Activated CD4-positive, alpha-beta T cell treated with anti-CD3 and anti-CD28 coated beads for 36 hours (primary cell): Measurements from ENCODE around the gene COTL1. TPM values are rescaled to one million over a fixed set of nuclear protein-coding genes. Genes with fewer than 3 reads are reported as not detected.

ENCODE experiments used
- ATAC-seq: fragments of 200-7000 bp; cut with Tn5 transposase; one replicate; pipeline ENCODE4 v1.10.0; 2021; ENCODE audit warnings: mild to moderate bottlenecking, moderate library complexity
- CTCF ChIA-PET: fragments of 350-600 bp; sonication (Branson Sonifier 250); formaldehyde crosslinking; loops from one replicate; lab custom pipeline; 2021; ENCODE audit warnings: antibody characterized with exemption; lab: Charles Lee
- POLR2A ChIA-PET: fragments of 350-600 bp; sonication (Branson Sonifier 250); formaldehyde crosslinking; loops from one replicate; lab custom pipeline; 2021; ENCODE audit warnings: antibody characterized with exemption, inconsistent platforms; lab: Charles Lee
- DNase-seq: peaks from one replicate; pipeline ENCODE4 v3.0.0-alpha.2; 2020
- H3K27ac Mint-ChIP-seq: one replicate; pipeline ENCODE4 v1.8.0; 2021; ENCODE audit warnings: mixed read lengths
- H3K27me3 Mint-ChIP-seq: one replicate; pipeline ENCODE4 v1.8.0; 2021; ENCODE audit warnings: mixed read lengths
- H3K36me3 Mint-ChIP-seq: one replicate; pipeline ENCODE4 v1.8.0; 2021; ENCODE audit warnings: low read depth, mixed read lengths
- H3K4me1 Mint-ChIP-seq: one replicate; pipeline ENCODE4 v1.8.0; 2021; ENCODE audit warnings: mixed read lengths
- H3K4me3 Mint-ChIP-seq: one replicate; pipeline ENCODE4 v1.8.0; 2021; ENCODE audit warnings: mild to moderate bottlenecking, moderate library complexity, mixed read lengths
- H3K9me3 Mint-ChIP-seq: one replicate; pipeline ENCODE4 v1.8.0; 2021; ENCODE audit warnings: low read depth, mixed read lengths
- intact Hi-C, 2 experiments: fragments of 100-400 bp; cut with DNase I in 1 of 2; cut with micrococcal nuclease in 1 of 2; formaldehyde crosslinking; loops; one replicate each; pipeline versions ENCODE4 v1.14.2 to v1.15.1; 2022 to 2024; cut with DNase I, micrococcal nuclease
- total RNA-seq, 2 experiments: library from RNA; stranded (reverse); gene quantifications; one replicate each; pipeline ENCODE4 v1.2.3, GENCODE V29; 2021

The COTL1 gene
- total RNA-seq, 2 experiments from 2014 or later = 353 to 384 TPM

DNA sequence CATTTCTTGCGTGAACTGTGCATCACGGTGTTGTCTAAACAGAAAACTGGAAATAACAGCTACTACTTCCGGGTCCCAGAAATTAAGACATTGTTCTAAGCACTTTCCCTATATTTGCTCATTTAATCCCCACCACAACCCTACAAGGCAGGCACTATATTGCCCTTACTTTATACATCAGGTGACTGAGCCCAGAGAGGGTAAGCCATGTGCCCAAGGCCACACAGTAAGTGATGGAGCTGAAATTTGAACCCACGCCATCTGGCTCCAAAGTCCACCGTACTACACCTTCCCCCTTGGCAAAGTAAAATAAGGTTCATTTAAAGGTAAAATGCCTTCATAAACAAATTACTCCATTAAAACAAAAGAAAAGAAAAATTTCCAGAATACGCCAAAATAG is 33.2 kb downstream of the COTL1 start:
- no peak overlapping the region for H3K27ac Mint-ChIP-seq
- intact Hi-C loops = no loop called here
- no peak for DNase-seq
- POLR2A ChIA-PET = interaction anchor here (0.9 kb wide), 1 partner anchor 69 kb away, joined by 3 read pairs; no protein-coding TSS in a partner anchor
- no peak for ATAC-seq
- peaks cover 25% of the 10 kb centered on the region for H3K36me3 Mint-ChIP-seq
- no peaks in the 10 kb centered on the region for H3K9me3 Mint-ChIP-seq
- no peak overlapping the region for H3K4me3 Mint-ChIP-seq
- no peaks in the 10 kb centered on the region for H3K27me3 Mint-ChIP-seq
- CTCF ChIA-PET = interaction anchor here (0.8 to 1.6 kb wide), 4 partner anchors 13 to 141 kb away, joined by 3 to 5 read pairs (median 4); no protein-coding TSS in a partner anchor
- peaks cover 21% of the 10 kb centered on the region for H3K4me1 Mint-ChIP-seq

DNA sequence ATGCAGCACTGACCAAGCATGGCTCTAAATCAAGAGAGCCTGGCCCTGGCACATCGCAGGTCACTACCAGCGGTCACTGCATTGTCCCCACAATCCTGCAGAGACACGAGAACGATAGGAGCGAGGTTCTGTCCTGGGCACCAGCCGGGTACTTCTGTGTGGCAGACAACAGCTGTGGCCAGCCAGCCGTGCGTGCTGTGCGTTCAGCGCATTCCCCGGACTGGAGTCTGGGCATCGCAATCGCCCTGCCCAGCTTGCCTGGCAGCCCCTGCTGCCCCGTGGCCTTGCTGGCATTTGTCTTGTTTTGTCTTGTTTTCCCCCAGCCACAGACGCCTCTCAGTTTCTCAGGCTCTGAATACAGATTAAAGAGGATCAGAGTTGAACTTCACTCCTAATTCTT is 33.9 kb downstream of the COTL1 start:
- ChIA-PET POLR2A (interaction anchor here (0.9 kb wide), 1 partner anchor 69 kb away, joined by 3 read pairs; no protein-coding TSS in a partner anchor), CTCF (interaction anchor here (0.8 to 1.1 kb wide), 2 partner anchors 38 to 142 kb away, joined by 3 to 4 read pairs; no protein-coding TSS in a partner anchor)
- Mint-ChIP-seq H3K4me1 (peaks cover 21% of the 10 kb centered on the region), H3K27ac (no peak overlapping the region), H3K27me3 (no peaks in the 10 kb centered on the region), H3K36me3 (peaks cover 20% of the 10 kb centered on the region), H3K4me3 (no peak overlapping the region), H3K9me3 (no peaks in the 10 kb centered on the region)
- intact Hi-C loops = no loop called here
- ATAC-seq (no peak), DNase-seq (no peak)

DNA sequence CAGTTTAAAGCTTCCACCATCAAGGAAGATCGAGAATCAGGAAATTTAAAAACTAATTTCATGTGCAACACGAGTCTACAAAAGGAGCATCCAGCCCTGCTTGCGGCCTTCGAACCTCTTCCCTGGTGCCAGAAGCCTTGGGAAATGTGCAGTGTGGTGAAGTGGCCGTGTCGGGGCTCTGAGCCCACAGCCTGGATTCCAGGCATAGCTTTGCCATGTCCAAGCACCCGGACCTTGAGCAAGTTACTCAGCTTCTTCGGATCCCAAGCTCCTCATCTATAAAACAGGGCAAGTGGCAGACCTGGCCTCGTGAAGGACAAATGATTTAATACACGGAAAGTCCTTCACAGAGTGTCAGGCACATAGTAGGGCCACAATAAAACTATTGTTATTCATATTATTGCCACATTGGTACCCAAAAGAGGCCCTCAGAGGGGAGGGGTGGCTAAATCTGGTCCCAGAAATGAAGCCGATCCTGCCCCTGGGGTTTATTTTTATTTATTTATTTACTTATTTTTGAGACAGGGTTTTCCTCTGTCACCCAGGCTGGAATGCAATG is 34.8 kb downstream of the COTL1 start:
- Mint-ChIP-seq H3K27ac (no peak overlapping the region), H3K4me3 (no peak overlapping the region), H3K27me3 (no peaks in the 10 kb centered on the region), H3K4me1 (peaks cover 29% of the 10 kb centered on the region), H3K36me3 (peaks cover 17% of the 10 kb centered on the region), H3K9me3 (no peaks in the 10 kb centered on the region)
- ChIA-PET POLR2A (no interaction called here), CTCF (interaction anchor here (0.6 to 1.1 kb wide), 5 partner anchors 16 to 80 kb away, joined by 3 read pairs; no protein-coding TSS in a partner anchor)
- DNase-seq (no peak), ATAC-seq (no peak)
- intact Hi-C loops = no loop called here

DNA sequence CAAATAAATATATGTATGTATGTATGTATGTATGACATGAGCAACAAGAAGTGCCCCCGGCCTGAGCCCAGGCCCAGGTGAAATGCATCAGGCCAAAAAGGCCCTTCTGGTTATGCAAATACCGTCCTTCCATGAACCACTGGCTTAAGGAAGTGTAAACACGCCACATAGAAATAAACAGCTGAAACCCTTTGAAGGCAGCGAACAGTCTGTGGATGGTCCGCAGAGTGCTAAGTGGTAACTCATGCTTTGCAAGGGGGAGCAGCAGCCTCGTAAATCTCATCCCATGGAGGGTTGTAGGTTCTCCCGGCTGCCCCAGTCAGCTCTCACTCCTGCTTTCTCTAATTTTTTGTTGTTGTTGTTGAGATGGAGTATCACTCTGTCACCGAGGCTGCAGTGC is 36.7 kb downstream of the COTL1 start:
- peaks cover 41% of the 10 kb centered on the region for H3K4me1 Mint-ChIP-seq
- ATAC-seq (no peak), DNase-seq (no peak)
- H3K36me3 Mint-ChIP-seq = peaks cover 19% of the 10 kb centered on the region
- POLR2A ChIA-PET = no interaction called here
- no peaks in the 10 kb centered on the region for H3K9me3 Mint-ChIP-seq
- no peaks in the 10 kb centered on the region for H3K27me3 Mint-ChIP-seq
- no peak overlapping the region for H3K4me3 Mint-ChIP-seq
- no peak overlapping the region for H3K27ac Mint-ChIP-seq
- intact Hi-C loops = no loop called here
- CTCF ChIA-PET = interaction anchor here (1.1 kb wide), 1 partner anchor 76 kb away, joined by 4 read pairs; no protein-coding TSS in a partner anchor

DNA sequence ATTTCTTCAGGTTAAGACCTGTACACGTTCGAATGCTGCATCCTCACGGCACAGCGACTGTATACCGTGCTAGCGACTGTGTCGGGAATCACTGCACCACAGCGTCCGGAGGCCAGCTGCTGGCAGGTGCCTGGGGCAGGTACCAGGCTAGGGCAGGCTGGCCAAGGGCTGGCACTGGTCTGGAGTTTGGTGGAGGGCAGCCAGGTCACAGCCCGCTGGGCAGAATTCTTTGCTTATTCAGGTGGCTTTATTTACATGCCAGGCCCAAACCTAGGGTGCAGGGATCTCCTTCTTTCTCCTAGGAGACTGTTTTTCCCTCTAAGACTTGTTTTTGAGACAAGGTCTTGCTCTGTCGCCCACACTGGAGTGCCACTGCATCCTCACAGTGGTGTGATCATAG is 37.9 kb downstream of the COTL1 start:
- no peak for DNase-seq
- ChIA-PET POLR2A (interaction anchor here (0.6 kb wide), 1 partner anchor 181 kb away, joined by 3 read pairs; no protein-coding TSS in a partner anchor), CTCF (interaction anchor here (0.6 to 1.1 kb wide), 5 partner anchors 14 to 217 kb away, joined by 3 to 4 read pairs (median 3); no protein-coding TSS in a partner anchor)
- no peak overlapping the region for H3K27ac Mint-ChIP-seq
- no peaks in the 10 kb centered on the region for H3K9me3 Mint-ChIP-seq
- intact Hi-C loops = no loop called here
- peaks cover 12% of the 10 kb centered on the region for H3K36me3 Mint-ChIP-seq
- no peak for ATAC-seq
- H3K4me3 Mint-ChIP-seq = no peak overlapping the region
- no peaks in the 10 kb centered on the region for H3K27me3 Mint-ChIP-seq
- H3K4me1 Mint-ChIP-seq = peaks cover 35% of the 10 kb centered on the region

DNA sequence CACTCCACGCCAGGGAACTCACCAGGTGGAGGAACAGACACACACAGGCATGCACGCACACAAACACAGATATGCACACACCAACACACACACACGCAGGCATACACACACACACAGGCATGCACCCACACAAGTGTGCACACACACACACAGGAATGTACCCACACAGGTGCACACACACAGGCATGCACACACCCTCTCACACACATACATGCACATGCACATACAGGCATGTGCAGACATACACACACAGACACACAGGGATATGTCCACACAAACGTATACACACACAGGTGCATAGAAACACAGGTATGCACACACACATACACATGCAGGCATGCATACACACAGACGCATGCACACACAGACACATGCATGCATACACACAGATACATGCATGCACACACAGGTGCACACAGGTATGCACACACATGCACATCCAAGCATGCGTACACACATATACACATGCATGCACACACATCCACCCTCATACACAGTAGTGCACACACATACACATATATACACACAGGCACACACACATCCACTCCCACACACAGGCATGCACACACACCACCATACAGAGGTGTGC is 39.2 kb downstream of the COTL1 start:
- H3K27ac Mint-ChIP-seq = no peak overlapping the region
- intact Hi-C loops = no loop called here
- POLR2A ChIA-PET = no interaction called here
- H3K4me1 Mint-ChIP-seq = peaks cover 35% of the 10 kb centered on the region
- no peaks in the 10 kb centered on the region for H3K9me3 Mint-ChIP-seq
- peaks cover 12% of the 10 kb centered on the region for H3K36me3 Mint-ChIP-seq
- DNase-seq = no peak
- CTCF ChIA-PET = interaction anchor here (0.9 to 1.0 kb wide), 2 partner anchors 35 to 70 kb away, joined by 3 read pairs; no protein-coding TSS in a partner anchor
- H3K4me3 Mint-ChIP-seq = no peak overlapping the region
- no peaks in the 10 kb centered on the region for H3K27me3 Mint-ChIP-seq
- no peak for ATAC-seq

DNA sequence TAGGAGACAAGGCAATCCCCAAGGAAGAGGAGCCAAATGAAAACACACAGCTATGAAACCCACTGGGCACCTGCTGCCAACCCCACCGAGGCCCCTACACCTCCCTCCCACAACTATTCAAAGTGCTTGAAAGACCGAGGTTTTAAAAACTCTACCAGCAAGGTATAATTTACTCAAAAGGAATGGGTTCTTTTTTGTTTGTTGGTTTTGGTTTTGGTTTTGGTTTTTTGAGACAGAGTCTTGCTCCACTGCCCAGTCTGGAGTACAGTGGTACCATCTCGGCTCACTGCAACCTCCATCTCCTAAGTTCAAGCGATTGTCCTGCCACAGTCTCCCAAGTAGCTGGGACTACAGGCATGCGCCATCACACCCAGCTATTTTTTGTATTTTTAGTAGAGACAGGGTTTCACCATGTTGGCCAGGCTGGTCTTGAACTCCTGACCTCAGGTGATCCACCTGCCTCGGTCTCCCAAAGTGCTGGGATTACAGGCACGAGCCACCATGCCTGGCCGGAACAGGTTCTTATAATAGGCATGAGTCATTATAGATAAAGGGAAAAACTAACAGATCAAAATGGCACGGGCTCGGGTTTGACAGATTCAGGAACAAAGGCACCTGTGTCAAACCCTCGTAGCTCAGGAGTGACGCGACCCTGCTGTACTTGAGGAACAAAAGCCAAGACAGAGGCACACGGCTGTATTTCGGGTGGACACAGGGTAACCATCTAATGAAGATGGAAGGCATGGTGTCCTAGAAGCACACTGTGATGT is 40.7 kb downstream of the COTL1 start:
- no peaks in the 10 kb centered on the region for H3K9me3 Mint-ChIP-seq
- H3K4me3 Mint-ChIP-seq = no peak overlapping the region
- POLR2A ChIA-PET = no interaction called here
- CTCF ChIA-PET = interaction anchor here (0.9 to 1.0 kb wide), 3 partner anchors 37 to 69 kb away, joined by 3 to 4 read pairs (median 3); no protein-coding TSS in a partner anchor
- peak overlapping the region; percentile 73 for H3K27ac Mint-ChIP-seq
- H3K4me1 Mint-ChIP-seq = peaks cover 32% of the 10 kb centered on the region
- intact Hi-C loops = no loop called here
- H3K27me3 Mint-ChIP-seq = no peaks in the 10 kb centered on the region
- peaks cover 20% of the 10 kb centered on the region for H3K36me3 Mint-ChIP-seq
- ATAC-seq (peak; percentile 59), DNase-seq (no peak)

DNA sequence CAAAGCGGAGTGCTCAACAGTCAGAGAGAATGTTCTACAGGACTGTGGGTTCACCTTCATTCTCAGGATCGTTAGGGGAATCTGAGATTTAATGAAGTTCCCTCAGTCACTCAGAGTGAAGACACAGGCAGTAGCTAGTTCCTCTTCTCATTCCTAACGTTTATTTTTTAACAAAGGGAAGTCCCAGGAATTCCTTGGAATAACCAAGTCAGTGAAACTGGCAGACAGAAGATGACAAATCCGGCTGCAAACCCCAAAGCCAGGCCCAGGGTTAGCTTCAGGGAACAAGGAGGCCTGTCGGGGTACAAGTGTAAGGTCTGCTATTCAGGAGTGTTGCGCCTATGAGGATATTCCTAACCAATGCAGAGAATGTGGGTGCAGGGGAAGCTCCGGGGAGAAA is 42.0 kb downstream of the COTL1 start:
- Mint-ChIP-seq H3K4me1 (peaks cover 32% of the 10 kb centered on the region), H3K27me3 (no peaks in the 10 kb centered on the region), H3K9me3 (peaks cover under 1% of the 10 kb centered on the region), H3K4me3 (no peak overlapping the region), H3K36me3 (peaks cover 32% of the 10 kb centered on the region), H3K27ac (peak overlapping the region; percentile 59)
- ATAC-seq (no peak), DNase-seq (no peak)
- ChIA-PET POLR2A (no interaction called here), CTCF (interaction anchor here (1.0 to 2.2 kb wide), 2 partner anchors 24 to 55 kb away, joined by 4 to 8 read pairs; no protein-coding TSS in a partner anchor)
- intact Hi-C loops = no loop called here

DNA sequence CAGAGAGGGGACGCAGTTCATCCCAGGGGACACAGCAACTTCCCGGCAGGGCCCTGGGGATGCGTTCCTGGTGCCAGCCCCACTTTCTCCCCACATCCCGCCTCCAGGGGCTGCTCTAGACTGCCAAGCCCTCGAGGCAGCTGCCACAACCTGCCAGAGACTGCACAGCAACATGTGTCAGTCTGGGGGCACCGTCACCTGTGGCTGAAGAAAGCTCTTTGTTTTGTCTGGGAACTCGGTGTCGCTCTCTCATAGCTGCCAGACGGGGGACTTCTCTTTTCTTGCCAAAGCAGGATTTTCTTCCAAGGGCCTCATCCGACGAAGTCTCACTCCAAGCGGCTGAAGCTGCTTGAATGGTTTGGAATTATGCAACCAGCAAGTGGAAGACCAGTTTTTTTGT is 43.7 kb downstream of the COTL1 start:
- intact Hi-C loops = no loop called here
- ChIA-PET CTCF (interaction anchor here (2.2 kb wide), 1 partner anchor 26 kb away, joined by 8 read pairs; no protein-coding TSS in a partner anchor), POLR2A (interaction anchor here (0.7 kb wide), 1 partner anchor 170 kb away, joined by 3 read pairs; no protein-coding TSS in a partner anchor)
- DNase-seq = no peak
- no peak overlapping the region for H3K4me3 Mint-ChIP-seq
- peak overlapping the region; percentile 33 for H3K27ac Mint-ChIP-seq
- no peak for ATAC-seq
- H3K36me3 Mint-ChIP-seq = peaks cover 47% of the 10 kb centered on the region
- H3K9me3 Mint-ChIP-seq = peaks cover 10% of the 10 kb centered on the region
- H3K4me1 Mint-ChIP-seq = peaks cover 30% of the 10 kb centered on the region
- no peaks in the 10 kb centered on the region for H3K27me3 Mint-ChIP-seq

DNA sequence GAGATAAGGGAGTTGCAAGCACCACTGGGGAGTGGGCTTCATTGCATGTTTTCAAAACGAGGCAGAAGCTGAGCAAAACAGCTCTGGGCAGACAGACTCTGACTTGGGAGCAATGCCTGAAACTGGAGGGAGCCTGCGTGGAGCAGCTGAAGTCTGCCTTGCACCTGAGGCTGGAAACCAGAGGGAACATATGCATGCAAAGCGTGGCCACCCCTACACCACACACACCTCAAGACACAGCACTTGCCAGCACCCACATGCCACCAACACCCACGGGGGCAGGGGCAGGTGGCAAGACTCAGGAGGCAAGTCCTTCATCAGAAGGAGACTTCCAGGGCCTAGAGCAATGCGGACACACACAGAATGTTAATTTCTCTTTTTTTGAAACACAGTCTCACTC is 45.8 kb downstream of the COTL1 start:
- peaks cover 60% of the 10 kb centered on the region for H3K36me3 Mint-ChIP-seq
- no peak overlapping the region for H3K4me3 Mint-ChIP-seq
- intact Hi-C loops = no loop called here
- peaks cover 10% of the 10 kb centered on the region for H3K9me3 Mint-ChIP-seq
- CTCF ChIA-PET = no interaction called here
- H3K4me1 Mint-ChIP-seq = peaks cover 22% of the 10 kb centered on the region
- H3K27ac Mint-ChIP-seq = no peak overlapping the region
- ATAC-seq (no peak), DNase-seq (no peak)
- POLR2A ChIA-PET = interaction anchor here (0.6 kb wide), 1 partner anchor 8 kb away, joined by 6 read pairs; no protein-coding TSS in a partner anchor
- no peaks in the 10 kb centered on the region for H3K27me3 Mint-ChIP-seq

DNA sequence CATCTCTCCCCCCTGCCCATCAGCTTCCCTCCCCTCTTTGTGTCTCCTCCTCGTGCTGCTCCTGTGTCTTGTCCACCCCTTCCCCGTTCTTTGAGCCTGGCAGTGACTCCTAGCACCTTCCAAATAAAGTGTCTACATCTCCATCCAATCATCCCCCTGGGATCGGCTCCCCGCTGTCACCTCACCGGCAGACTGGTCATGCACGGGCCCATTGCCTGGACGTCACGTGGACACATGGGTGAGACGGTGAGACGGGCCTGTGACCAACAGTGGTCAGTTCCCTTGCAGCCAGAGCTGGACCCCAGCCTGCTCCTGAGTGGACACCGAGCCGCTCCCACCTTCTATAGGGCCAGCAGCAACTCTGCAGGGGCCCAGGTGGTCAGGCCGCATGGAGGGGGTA is 46.4 kb downstream of the COTL1 start:
- POLR2A ChIA-PET = no interaction called here
- no peak for DNase-seq
- CTCF ChIA-PET = no interaction called here
- Mint-ChIP-seq H3K27me3 (no peaks in the 10 kb centered on the region), H3K27ac (no peak overlapping the region), H3K36me3 (peaks cover 61% of the 10 kb centered on the region), H3K4me1 (peaks cover 16% of the 10 kb centered on the region), H3K9me3 (peaks cover 10% of the 10 kb centered on the region), H3K4me3 (no peak overlapping the region)
- no peak for ATAC-seq
- intact Hi-C loops = no loop called here
